BE2C (cell line): ENCODE results near the gene LRRC23.
"Not testable (repeated sequence)": the region's sequence is repeated elsewhere in the genome, so short reads cannot be mapped to it uniquely, and the experiment has no call there.

Source experiments
- DNase-seq: peaks from one replicate; pipeline ENCODE4 v3.0.0-alpha.2; 2020
- H3K27me3 ChIP-seq: fragments of 250-450 bp; sonication (Bioruptor Pico); 2 replicates; pipeline ENCODE4 v1.5.1; 2020; ENCODE audit warnings: mild to moderate bottlenecking
- H3K36me3 ChIP-seq: fragments of 250-450 bp; sonication (Bioruptor Pico); 2 replicates; pipeline ENCODE4 v1.5.1; 2020; ENCODE audit warnings: mild to moderate bottlenecking
- H3K4me1 ChIP-seq: fragments of 250-450 bp; sonication (Bioruptor Pico); 2 replicates; pipeline ENCODE4 v1.5.1; 2020
- H3K4me3 ChIP-seq: 2 replicates; pipeline ENCODE4 v1.5.1; 2011; ENCODE audit warnings: low read depth, low read length
- H3K9me3 ChIP-seq: fragments of 250-450 bp; sonication (Bioruptor Pico); 2 replicates; pipeline ENCODE4 v1.5.1; 2020
- TF ChIP-seq, protein P1 (sequence below): IDR thresholded peaks from 2 replicates; pipeline ENCODE4 v1.5.1; 2012; ENCODE audit warnings: mild to moderate bottlenecking, low read depth, low read length

Gene LRRC23

DNA sequence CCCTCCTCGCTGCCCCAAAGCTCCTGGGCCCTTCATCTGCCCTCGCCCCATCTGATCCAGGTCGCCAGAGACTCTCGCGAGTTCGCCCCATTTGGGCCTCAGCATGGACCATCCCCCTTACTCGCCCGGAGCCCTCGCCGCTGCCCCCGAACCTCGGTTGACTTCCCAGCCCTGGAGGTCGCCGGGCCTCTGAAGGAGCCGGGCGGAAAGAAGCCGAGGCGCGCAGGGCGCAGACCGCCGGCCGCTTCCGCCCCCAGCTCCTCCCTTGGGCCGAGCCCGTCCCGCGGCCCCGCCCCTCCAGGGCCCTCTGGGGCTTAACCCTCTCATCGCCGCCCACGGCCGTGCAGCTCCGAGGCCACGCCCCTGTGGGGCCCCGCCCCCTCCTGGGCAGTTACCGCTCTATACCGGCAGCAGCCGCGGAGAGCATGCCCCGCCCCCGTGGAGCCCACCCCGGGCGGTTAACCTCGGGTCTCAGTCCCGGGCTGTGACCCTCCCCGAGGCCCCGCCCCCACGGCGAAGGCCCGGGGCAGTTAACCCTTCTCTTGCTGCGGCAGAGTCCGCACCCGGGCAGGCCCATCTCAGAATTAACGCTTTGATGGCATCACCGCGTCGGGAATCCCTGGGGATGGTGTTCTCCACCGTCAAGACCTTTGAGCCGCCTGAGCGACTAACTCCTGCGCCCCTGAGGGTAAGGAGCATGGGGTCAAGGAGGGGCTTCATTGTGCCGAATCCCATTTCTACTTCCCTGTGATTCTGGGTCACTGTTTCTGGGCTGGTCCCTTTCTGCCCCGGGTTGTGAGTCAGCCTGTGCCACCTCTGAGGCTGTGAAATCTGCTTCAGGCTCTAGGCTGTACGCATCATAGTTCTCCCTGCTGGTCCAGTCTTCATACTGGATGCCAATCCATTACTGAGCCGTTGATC lies 31.3 kb upstream of the LRRC23 start, which contains the start of gene SPSB2:
SPSB2 (minus strand) TSS at position 210 of the 921 bp plus-strand sequence. CDS start 402 bp downstream, outside the sequence.
- no peaks in the 10 kb centered on the region for H3K27me3 ChIP-seq
- H3K36me3 ChIP-seq = peaks cover 34% of the 10 kb centered on the region
- peak; percentile 100 for DNase-seq
- peaks cover 8% of the 10 kb centered on the region; the same call in 1 of the 2 replicates for H3K4me1 ChIP-seq
- H3K4me3 ChIP-seq = peak within 1 kb of the TSS; percentile 86
- TF ChIP-seq, protein P1, sequence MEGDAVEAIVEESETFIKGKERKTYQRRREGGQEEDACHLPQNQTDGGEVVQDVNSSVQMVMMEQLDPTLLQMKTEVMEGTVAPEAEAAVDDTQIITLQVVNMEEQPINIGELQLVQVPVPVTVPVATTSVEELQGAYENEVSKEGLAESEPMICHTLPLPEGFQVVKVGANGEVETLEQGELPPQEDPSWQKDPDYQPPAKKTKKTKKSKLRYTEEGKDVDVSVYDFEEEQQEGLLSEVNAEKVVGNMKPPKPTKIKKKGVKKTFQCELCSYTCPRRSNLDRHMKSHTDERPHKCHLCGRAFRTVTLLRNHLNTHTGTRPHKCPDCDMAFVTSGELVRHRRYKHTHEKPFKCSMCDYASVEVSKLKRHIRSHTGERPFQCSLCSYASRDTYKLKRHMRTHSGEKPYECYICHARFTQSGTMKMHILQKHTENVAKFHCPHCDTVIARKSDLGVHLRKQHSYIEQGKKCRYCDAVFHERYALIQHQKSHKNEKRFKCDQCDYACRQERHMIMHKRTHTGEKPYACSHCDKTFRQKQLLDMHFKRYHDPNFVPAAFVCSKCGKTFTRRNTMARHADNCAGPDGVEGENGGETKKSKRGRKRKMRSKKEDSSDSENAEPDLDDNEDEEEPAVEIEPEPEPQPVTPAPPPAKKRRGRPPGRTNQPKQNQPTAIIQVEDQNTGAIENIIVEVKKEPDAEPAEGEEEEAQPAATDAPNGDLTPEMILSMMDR = no peak
- no peaks in the 10 kb centered on the region for H3K9me3 ChIP-seq

DNA sequence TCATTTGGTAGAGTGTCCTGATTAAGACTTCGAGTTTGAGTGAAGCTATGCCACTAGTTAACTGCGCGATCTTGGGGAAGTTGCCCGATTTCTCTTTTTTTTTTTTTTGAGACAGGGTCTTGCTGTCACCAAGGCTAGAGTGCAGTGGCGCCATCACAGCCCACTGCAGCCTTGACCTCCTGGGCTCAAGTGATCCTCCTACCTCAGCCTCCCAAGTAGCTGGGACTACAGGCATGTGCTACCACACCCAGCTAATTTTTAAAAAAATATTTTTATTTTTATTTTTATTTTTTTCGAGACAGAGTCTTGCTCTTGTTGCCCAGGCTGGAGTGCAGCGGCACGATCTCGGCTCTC lies 30.6 kb upstream of the LRRC23 start:
- H3K4me1 ChIP-seq, H3K27me3 ChIP-seq, H3K9me3 ChIP-seq, DNase-seq: not testable (repeated sequence)
- Histone ChIP-seq H3K4me3 (peak overlapping the region; percentile 86), H3K36me3 (peaks cover 30% of the 10 kb centered on the region)

DNA sequence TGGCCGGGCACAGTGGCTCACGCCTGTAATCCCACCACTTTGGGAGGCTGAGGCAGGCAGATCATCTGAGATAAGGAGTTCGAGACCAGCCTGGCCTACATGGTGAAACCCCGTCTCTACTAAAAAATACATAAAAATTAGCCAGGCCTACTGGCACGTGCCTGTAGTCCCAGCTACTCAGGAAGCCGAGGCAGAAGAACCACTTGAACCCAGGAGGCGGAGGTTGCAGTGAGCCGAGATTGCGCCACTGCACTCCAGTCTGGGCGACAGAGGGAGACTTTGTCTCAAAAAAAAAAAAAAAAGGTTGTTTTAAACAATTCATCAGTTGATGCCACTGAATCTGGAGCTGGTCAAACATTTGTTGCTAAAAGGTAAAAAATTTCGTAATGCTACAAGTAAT lies 24.8 kb upstream of the LRRC23 start:
- H3K4me1 ChIP-seq, H3K4me3 ChIP-seq, H3K36me3 ChIP-seq, H3K27me3 ChIP-seq, H3K9me3 ChIP-seq, DNase-seq: not testable (repeated sequence)

DNA sequence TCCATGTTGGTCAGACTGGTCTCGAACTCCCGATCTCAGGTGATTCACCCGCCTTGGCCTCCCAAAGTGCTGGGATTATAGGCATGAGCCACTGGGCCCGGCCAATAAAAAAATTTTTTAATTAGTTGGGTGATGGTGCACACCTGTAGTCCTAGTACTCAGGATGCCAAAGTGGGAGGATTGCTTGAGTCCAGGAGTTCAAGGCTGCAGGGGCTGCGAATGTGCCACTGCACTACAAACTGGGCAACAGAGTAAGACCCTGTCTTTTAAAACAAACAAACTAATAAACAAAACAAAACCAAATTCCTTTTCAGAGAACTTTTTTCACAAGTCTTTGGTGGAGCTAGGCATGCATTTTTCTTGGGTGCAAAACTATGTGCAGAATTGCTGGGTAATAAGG lies 21.4 kb upstream of the LRRC23 start:
- TF ChIP-seq, protein P1 = no peak
- no peaks in the 10 kb centered on the region for H3K27me3 ChIP-seq
- no peaks in the 10 kb centered on the region for H3K9me3 ChIP-seq
- DNase-seq = no peak
- H3K4me3 ChIP-seq = no peak overlapping the region
- peaks cover 6% of the 10 kb centered on the region; the same call in 1 of the 2 replicates for H3K4me1 ChIP-seq
- H3K36me3 ChIP-seq = peaks cover 7% of the 10 kb centered on the region

DNA sequence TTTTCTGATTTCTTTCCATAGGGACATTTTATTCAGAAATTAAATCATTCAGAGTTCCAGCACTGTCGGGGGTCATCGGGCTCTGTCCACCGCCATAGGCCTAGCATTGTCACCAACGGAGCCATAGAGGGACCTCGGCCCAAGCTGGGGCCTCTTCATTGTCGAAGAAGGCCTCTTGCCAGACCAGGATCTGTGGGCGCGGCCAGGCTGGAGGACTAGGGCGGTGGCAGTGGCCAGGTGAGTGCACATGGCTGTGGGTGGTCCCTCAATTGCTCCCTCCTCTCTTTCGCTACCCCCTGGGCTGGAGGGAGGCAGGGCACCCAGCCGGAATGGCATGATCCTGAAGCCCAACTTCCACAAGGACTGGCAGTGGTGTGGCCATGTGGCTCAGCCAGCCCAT lies 20.9 kb upstream of the LRRC23 start:
- Histone ChIP-seq H3K9me3 (no peaks in the 10 kb centered on the region), H3K4me3 (no peak overlapping the region), H3K4me1 (peaks cover 6% of the 10 kb centered on the region; the same call in 1 of the 2 replicates), H3K27me3 (no peaks in the 10 kb centered on the region), H3K36me3 (peaks cover 7% of the 10 kb centered on the region)
- TF ChIP-seq, protein P1 = no peak
- no peak for DNase-seq

DNA sequence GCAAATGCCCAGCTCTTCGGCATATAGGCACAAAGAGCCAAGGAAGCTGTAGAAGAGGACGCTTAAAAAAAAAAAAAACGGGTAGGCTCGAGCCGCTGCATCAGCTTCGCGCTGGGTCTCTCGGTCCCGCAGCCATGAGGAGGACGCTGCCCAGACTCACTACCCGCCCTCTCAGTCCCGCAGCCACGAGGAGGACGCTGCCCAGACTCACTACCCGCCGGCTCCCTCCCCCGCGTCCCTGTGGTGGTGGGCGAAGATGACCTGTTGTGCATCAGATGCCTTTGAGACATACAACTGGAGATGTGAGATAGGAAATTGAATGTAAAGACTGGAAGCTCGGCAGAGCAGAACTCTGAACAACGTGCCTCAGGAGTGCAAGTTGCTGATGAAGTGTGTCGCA lies 20.1 kb upstream of the LRRC23 start:
- H3K4me1 ChIP-seq = peaks cover 6% of the 10 kb centered on the region; the same call in 1 of the 2 replicates
- TF ChIP-seq, protein P1 = no peak
- DNase-seq = no peak
- H3K36me3 ChIP-seq = peaks cover 7% of the 10 kb centered on the region
- no peaks in the 10 kb centered on the region for H3K9me3 ChIP-seq
- H3K4me3 ChIP-seq = no peak overlapping the region
- no peaks in the 10 kb centered on the region for H3K27me3 ChIP-seq

DNA sequence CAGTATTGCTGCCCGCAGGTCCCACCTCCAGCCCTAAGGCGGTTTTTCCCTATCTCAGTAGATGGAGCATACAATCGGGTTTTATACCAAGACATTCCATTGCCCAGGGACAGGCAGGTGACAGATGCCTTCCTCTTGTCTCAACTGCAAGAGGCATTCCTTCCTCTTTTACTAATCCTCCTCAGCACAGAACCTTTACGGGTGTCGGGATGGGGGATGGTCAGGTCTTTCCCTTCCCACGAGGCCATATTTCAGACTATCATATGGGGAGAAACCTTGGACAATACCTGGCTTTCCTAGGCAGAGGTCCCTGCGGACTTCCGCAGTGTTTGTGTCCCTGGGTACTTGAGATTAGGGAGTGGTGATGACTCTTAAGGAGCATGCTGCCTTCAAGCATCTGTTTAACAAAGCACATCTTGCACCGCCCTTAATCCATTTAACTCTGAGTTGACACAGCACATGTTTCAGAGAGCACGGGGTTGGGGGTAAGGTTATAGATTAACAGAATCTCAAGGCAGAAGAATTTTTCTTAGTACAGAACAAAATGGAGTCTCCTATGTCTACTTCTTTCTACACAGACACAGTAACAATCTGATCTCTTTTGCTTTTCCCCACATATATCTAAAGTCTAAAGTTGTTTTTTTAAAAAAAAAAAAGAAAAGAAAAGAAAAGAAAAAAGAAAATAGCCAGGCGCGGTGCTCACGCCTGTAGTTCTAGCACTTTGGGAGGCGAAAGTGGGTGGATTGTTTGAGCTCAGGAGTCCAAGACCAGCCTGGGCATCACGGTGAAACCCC lies 18.2 kb upstream of the LRRC23 start:
- not testable (repeated sequence) for H3K4me1 ChIP-seq, DNase-seq

More for the DNA sequence above, 18.2 kb upstream of the LRRC23 start:
- not testable (repeated sequence) for H3K9me3 ChIP-seq, H3K27me3 ChIP-seq, H3K36me3 ChIP-seq, H3K4me3 ChIP-seq
